GM23248 (cell line): ENCODE data around the gene CHST4. TPM values are rescaled to one million over a fixed set of nuclear protein-coding genes. Genes with fewer than 3 reads are reported as not detected.

ENCODE experiments used
- DNase-seq: peaks from one replicate; pipeline ENCODE4 v3.0.0-alpha.2; 2015
- H2AFZ ChIP-seq: fragments of 200-600 bp; sonication (generic); 2 replicates; pipeline ENCODE4 v1.6.1; 2016; ENCODE audit warnings: antibody characterized with exemption
- H3F3A ChIP-seq: fragments of 200-600 bp; sonication (generic); 2 replicates; pipeline ENCODE4 v1.6.1; 2016; ENCODE audit warnings: mild to moderate bottlenecking, antibody characterized with exemption, mixed run types; ENCODE audit not compliant: insufficient read depth
- H3K27ac ChIP-seq: fragments of 200-600 bp; sonication (generic); 2 replicates; pipeline ENCODE4 v1.5.1; 2016; ENCODE audit warnings: mild to moderate bottlenecking
- H3K27me3 ChIP-seq: fragments of 200-600 bp; sonication (generic); replicated peaks from 2 replicates; pipeline ENCODE4 v1.6.1; 2016; ENCODE audit warnings: mild to moderate bottlenecking; ENCODE audit not compliant: insufficient read depth
- H3K36me3 ChIP-seq: fragments of 200-600 bp; sonication (generic); 2 replicates; pipeline ENCODE4 v1.6.1; 2016; ENCODE audit warnings: low read depth, mild to moderate bottlenecking
- H3K4me1 ChIP-seq: fragments of 200-600 bp; sonication (generic); 2 replicates; pipeline ENCODE4 v1.6.1; 2016; ENCODE audit warnings: mild to moderate bottlenecking; ENCODE audit not compliant: insufficient read depth
- H3K4me2 ChIP-seq: fragments of 200-600 bp; sonication (generic); one replicate; pipeline ENCODE4 v1.6.1; 2016; ENCODE audit warnings: mild to moderate bottlenecking; ENCODE audit not compliant: unreplicated experiment
- H3K4me3 ChIP-seq: fragments of 200-600 bp; sonication (generic); 2 replicates; pipeline ENCODE4 v1.5.1; 2016; ENCODE audit warnings: mild to moderate bottlenecking
- H3K79me2 ChIP-seq: fragments of 200-600 bp; sonication (generic); 2 replicates; pipeline ENCODE4 v1.6.1; 2016; ENCODE audit warnings: mild to moderate bottlenecking; ENCODE audit not compliant: insufficient read depth
- H3K9ac ChIP-seq: fragments of 200-600 bp; sonication (generic); 2 replicates; pipeline ENCODE4 v1.6.1; 2016; ENCODE audit warnings: mild to moderate bottlenecking
- H3K9me2 ChIP-seq: fragments of 200-600 bp; sonication (generic); 2 replicates; pipeline ENCODE4 v1.6.1; 2016; ENCODE audit warnings: mixed run types, mild to moderate bottlenecking, moderate library complexity; ENCODE audit not compliant: insufficient read depth
- H3K9me3 ChIP-seq: fragments of 200-600 bp; sonication (generic); one replicate; pipeline ENCODE4 v1.6.1; 2017; ENCODE audit warnings: low read depth
- H4K20me1 ChIP-seq: fragments of 200-600 bp; sonication (generic); 2 replicates; pipeline ENCODE4 v1.6.0; 2016; ENCODE audit not compliant: insufficient read depth
- EZH2 ChIP-seq: fragments of 200-600 bp; sonication (generic); IDR thresholded peaks from 2 replicates; pipeline ENCODE4 v1.6.1; 2018; ENCODE audit warnings: antibody characterized with exemption, mild to moderate bottlenecking; ENCODE audit not compliant: insufficient read depth, poor library complexity, severe bottlenecking
- EZH2phosphoT487 ChIP-seq: fragments of 200-600 bp; sonication (generic); IDR thresholded peaks from 2 replicates; pipeline ENCODE4 v1.6.1; 2018; ENCODE audit warnings: antibody characterized with exemption, moderate library complexity, mild to moderate bottlenecking, low read depth; ENCODE audit not compliant: insufficient read depth
- WGBS, 2 experiments: methylation state at CpG; one replicate each; pipeline ENCODE4 v1.1.6; 2015 to 2017; ENCODE audit warnings: low lambda C conversion rate in 2 of 2, low coverage in 1 of 2; ENCODE audit errors: missing lambda C conversion rate in 2 of 2; 5-methylcytosine and 5-hydroxymethylcytosine counted together
- in situ Hi-C: fragments of 300-500 bp; cut with MboI; formaldehyde crosslinking; loops from 2 replicates; pipeline ENCODE4 v1.15.0; 2020
- polyA plus RNA-seq: library from polyadenylated mRNA; unstranded; fragments of >200 nt; fragmentation: Nextera tagmentation; extraction: Ambion mirVana; gene quantifications from 2 replicates; pipeline ENCODE4 v1.2.1, GENCODE V29; 2016
- total RNA-seq: library from RNA; depleted of rRNA; stranded (reverse); fragments of >200 nt; shearing (Covaris generic); gene quantifications from 2 replicates; pipeline ENCODE4 v1.2.3, GENCODE V29; 2014

Gene CHST4
- total and polyA plus RNA-seq, 2 experiments from 2014 or later, result not detected

DNA sequence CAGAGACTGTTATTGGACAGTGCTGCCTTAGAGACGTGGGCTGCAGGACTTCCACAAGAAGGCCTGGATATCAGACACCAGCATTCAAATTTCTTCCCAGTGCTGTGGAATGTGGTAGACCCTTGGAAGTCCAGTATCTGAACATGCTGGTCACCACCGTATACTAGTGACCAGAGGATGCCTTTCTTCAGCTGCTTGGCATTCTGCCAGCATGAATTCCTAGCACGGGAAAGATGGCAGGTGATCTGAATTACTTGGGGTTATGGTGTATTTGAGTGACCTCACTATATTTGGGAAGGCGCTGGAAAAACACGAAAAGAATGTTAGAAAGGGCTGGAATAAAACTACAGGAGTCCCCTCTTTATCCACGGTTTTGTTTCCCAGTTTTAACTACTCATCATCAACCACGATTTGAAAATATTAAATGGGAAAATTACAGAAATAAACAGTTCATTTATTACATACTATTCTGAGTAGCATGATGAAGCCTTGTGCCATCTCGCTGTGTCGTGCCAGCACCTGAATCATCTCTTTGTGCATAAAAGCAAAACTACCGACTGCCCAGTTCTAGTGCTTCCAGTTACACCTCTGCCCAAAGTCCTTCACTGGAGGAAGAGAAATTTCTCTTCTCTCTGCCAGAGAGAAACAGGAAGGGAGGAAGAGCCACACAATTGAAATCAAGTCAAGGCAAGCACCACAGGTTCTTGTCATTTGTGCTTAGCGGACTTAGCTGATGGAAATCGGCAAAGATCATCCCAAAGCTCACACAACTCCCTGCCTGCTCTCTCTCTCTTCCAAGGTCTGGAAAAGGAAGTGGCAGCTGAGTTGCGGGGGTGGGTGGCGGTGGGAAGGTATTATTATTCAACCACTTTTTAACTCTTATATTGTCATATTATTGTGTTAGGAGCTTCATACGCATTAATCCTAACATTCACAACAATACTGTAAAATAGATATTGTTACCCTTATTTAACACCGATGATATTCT, 1.4 kb upstream of the CHST4 start:
- 54 to 55% methylated on average over 16 of the region's 16 CpGs for WGBS, 2 experiments
- in situ Hi-C loops, result no loop called here
- no peaks in the 10 kb centered on the region for H4K20me1 ChIP-seq
- no peak for TF ChIP-seq EZH2phosphoT487
- no peak for TF ChIP-seq EZH2
- H3K4me2 ChIP-seq, result no peak overlapping the region
- peaks cover 11% of the 10 kb centered on the region for H3K4me1 ChIP-seq
- H3K4me3 ChIP-seq, result no peak overlapping the region
- no peaks in the 10 kb centered on the region for H3F3A ChIP-seq
- H3K36me3 ChIP-seq, result no peaks in the 10 kb centered on the region
- DNase-seq, result peak; percentile 6
- H3K27ac ChIP-seq, result no peak overlapping the region
- H3K27me3 ChIP-seq, result no peaks in the 10 kb centered on the region
- no peaks in the 10 kb centered on the region for H3K9me3 ChIP-seq
- no peaks in the 10 kb centered on the region for H3K9me2 ChIP-seq
- no peaks in the 10 kb centered on the region for H3K79me2 ChIP-seq
- H2AFZ ChIP-seq, result no peak overlapping the region
- no peak overlapping the region for H3K9ac ChIP-seq

DNA sequence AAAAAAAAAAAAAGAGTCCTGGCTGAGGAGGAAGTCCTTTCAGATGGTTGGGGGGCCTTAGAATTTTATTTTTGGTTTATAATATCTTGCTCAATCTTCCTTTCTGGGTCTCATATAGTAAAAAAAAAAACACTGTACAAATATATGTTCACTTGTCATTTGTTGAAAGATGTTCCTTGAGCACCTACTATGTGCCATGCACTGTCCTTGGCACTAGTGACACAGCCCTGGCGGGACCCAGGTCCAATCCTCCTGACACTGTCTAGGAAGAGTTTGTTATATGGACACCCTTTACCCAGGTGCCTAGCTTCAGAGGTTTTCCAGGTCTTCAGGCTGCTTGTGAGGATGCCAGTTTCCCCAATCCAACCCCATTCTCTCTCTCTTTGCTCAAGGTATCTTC, 2.0 kb downstream of the CHST4 start:
- no peaks in the 10 kb centered on the region for H3K36me3 ChIP-seq
- no peaks in the 10 kb centered on the region for H3K9me2 ChIP-seq
- TF ChIP-seq EZH2 (no peak), EZH2phosphoT487 (no peak)
- WGBS, 2 experiments, result 53 to 56% methylated on average over 1 of the region's 1 CpG
- H3K4me1 ChIP-seq, result peaks cover 11% of the 10 kb centered on the region
- H3K9ac ChIP-seq, result no peak overlapping the region
- DNase-seq, result no peak
- H3K79me2 ChIP-seq, result no peaks in the 10 kb centered on the region
- no peak overlapping the region for H3K4me3 ChIP-seq
- H3K27me3 ChIP-seq, result no peaks in the 10 kb centered on the region
- in situ Hi-C loops, result no loop called here
- H2AFZ ChIP-seq, result no peak overlapping the region
- no peak overlapping the region for H3K27ac ChIP-seq
- no peaks in the 10 kb centered on the region for H3K9me3 ChIP-seq
- no peak overlapping the region for H3K4me2 ChIP-seq
- H4K20me1 ChIP-seq, result no peaks in the 10 kb centered on the region
- no peaks in the 10 kb centered on the region for H3F3A ChIP-seq

- Histone ChIP-seq H3K9me2 (no peaks in the 10 kb centered on the region), H2AFZ (no peak overlapping the region), H3K4me1 (peaks cover 11% of the 10 kb centered on the region), H3K9ac (no peak overlapping the region), H4K20me1 (no peaks in the 10 kb centered on the region), H3K4me3 (no peak overlapping the region), H3F3A (no peaks in the 10 kb centered on the region), H3K36me3 (no peaks in the 10 kb centered on the region), H3K9me3 (no peaks in the 10 kb centered on the region), H3K79me2 (no peaks in the 10 kb centered on the region), H3K27me3 (no peaks in the 10 kb centered on the region), H3K4me2 (no peak overlapping the region), H3K27ac (no peak overlapping the region)
- 53% methylated on average over 4 of the region's 4 CpGs for WGBS, 2 experiments
- in situ Hi-C loops, result no loop called here
- TF ChIP-seq EZH2 (no peak), EZH2phosphoT487 (no peak)
- no peak for DNase-seq
Measured at GRCh38 chr16:71528863-71529262, 2.6 kb downstream of the CHST4 start.

GRCh38 chr16:71532366-71532765, 6.1 kb downstream of the CHST4 start:
- H3K36me3 ChIP-seq, result no peaks in the 10 kb centered on the region
- H2AFZ ChIP-seq, result no peak overlapping the region
- 35 to 43% methylated on average over 3 of the region's 3 CpGs for WGBS, 2 experiments
- no peak overlapping the region for H3K27ac ChIP-seq
- H3K9me2 ChIP-seq, result no peaks in the 10 kb centered on the region
- H3K79me2 ChIP-seq, result no peaks in the 10 kb centered on the region
- no peaks in the 10 kb centered on the region for H3K27me3 ChIP-seq
- H3F3A ChIP-seq, result no peaks in the 10 kb centered on the region
- no peaks in the 10 kb centered on the region for H4K20me1 ChIP-seq
- H3K9ac ChIP-seq, result no peak overlapping the region
- no peak overlapping the region for H3K4me2 ChIP-seq
- in situ Hi-C loops, result no loop called here
- H3K4me3 ChIP-seq, result no peak overlapping the region
- TF ChIP-seq EZH2 (no peak), EZH2phosphoT487 (no peak)
- no peaks in the 10 kb centered on the region for H3K4me1 ChIP-seq
- DNase-seq, result no peak
- H3K9me3 ChIP-seq, result no peaks in the 10 kb centered on the region
